Breast epithelium (tissue), 4 donors: ENCODE data around the gene TBC1D2B. TPM values are rescaled to one million over a fixed set of nuclear protein-coding genes. Genes with fewer than 3 reads are reported as not detected.

Experiments
- DNase-seq, 2 donors: peaks; one replicate each; pipeline ENCODE4 v3.0.0-alpha.2; 2019; ENCODE audit warnings: low spot score in 2 of 2
- H3K27ac ChIP-seq, 2 donors: fragments of 200-600 bp; sonication (generic) in 1 of 2; one replicate each; pipeline ENCODE4 v1.5.1; 2016 to 2019; ENCODE audit warnings: mild to moderate bottlenecking in 1 of 2
- H3K27me3 ChIP-seq, 2 donors: fragments of 200-600 bp; sonication (generic) in 1 of 2; one replicate each; pipeline versions ENCODE4 v1.5.1 to v1.6.0; 2017 to 2019; ENCODE audit warnings: control low read depth in 1 of 2, mild to moderate bottlenecking in 1 of 2
- H3K36me3 ChIP-seq: fragments of 200-600 bp; one replicate; pipeline ENCODE4 v1.5.1; 2019
- H3K4me1 ChIP-seq, 2 donors: fragments of 200-600 bp; sonication (generic); one replicate each; pipeline ENCODE4 v1.5.1; 2016 to 2019; ENCODE audit warnings: control low read depth in 1 of 2
- H3K4me3 ChIP-seq, 3 donors: fragments of 200-600 bp; sonication (generic); 1 replicate in 2 of 3; 2 replicates in 1 of 3; pipeline ENCODE4 v1.5.1; 2016 to 2019; ENCODE audit warnings: mild to moderate bottlenecking in 3 of 3, moderate library complexity in 2 of 3
- H3K9me3 ChIP-seq, 2 donors: fragments of 200-600 bp; sonication (generic) in 1 of 2; one replicate each; pipeline ENCODE4 v1.5.1; 2016 to 2019; ENCODE audit warnings: control low read depth in 1 of 2
- CTCF ChIP-seq, 3 donors: fragments of 450-650 bp; IDR thresholded peaks; one replicate each; pipeline ENCODE4 v1.5.1; 2016 to 2017; ENCODE audit warnings: antibody characterized with exemption in 3 of 3, mild to moderate bottlenecking in 3 of 3, moderate library complexity in 3 of 3
- POLR2A ChIP-seq: fragments of 450-650 bp; IDR thresholded peaks from one replicate; pipeline ENCODE4 v1.6.1; 2016; ENCODE audit warnings: antibody characterized with exemption, mild to moderate bottlenecking, moderate library complexity
- POLR2AphosphoS5 ChIP-seq, 3 donors: sonication (generic); formaldehyde crosslinking; IDR thresholded peaks; one replicate each; pipeline ENCODE4 v1.6.1; 2017; ENCODE audit warnings: antibody characterized with exemption in 3 of 3
- intact Hi-C: fragments of 100-400 bp; cut with DNase I; formaldehyde crosslinking; loops from one replicate; pipeline ENCODE4 v1.15.1; 2023; ENCODE audit warnings: low total_unique reads
- total RNA-seq, 3 donors: library from RNA; depleted of rRNA; stranded (reverse); fragments of >200 nt; gene quantifications; one replicate each; pipeline ENCODE4 v1.1.0, GENCODE V29; 2016

The TBC1D2B gene
- total RNA-seq, 3 donors from 2014 or later = 44.9 to 71.0 (median 69.2) TPM

GRCh38 chr15:78071383-78071782, 6.1 kb downstream of the TBC1D2B start:
- Histone ChIP-seq H3K4me1 (peaks cover 0 to 22% of the 10 kb centered on the region in 2 donors), H3K27ac (peak overlapping the region; percentile 91 to 95)
- intact Hi-C loops = no loop called here

DNA sequence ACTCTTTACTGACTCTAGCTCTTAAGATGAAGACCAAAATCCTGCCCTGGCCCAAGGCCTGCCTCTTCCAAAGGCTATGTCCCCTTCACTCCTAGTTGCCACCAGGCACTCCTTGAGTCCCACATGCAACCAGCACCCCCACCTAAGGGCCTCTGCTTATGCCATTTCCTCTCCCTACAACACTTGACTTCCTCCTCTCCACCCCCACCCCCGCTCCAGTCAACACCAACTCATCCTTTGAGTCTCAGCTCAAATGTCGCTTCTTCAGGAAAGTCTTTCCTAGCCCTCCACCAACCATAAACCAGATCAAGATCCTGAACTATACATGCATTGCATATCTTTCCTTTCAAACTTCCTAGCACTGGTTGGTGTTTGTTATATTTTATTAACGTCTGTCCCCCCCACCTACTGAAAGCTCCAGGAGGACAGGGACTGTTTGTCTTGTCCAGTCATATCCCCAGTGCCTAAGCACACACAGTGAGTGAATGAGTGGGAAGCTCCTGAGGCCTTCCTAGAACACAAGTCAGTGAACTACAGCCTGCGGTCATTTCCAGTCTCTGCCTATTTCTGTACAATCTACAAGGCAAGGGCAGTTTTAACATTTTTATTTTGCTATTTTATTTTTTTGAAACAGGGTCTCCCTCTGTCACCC, 7.3 kb downstream of the TBC1D2B start:
- intact Hi-C loops = no loop called here
- Histone ChIP-seq H3K36me3 (no peaks in the 10 kb centered on the region), H3K4me3 (peak overlapping the region in 1 of 3 donors; percentile 2), H3K4me1 (peaks cover 5 to 33% of the 10 kb centered on the region in 2 donors), H3K27ac (peak overlapping the region; percentile 91 to 95), H3K27me3 (no peaks in the 10 kb centered on the region), H3K9me3 (no peaks in the 10 kb centered on the region)
- no peak for TF ChIP-seq CTCF (IDR thresholded peaks at IDR 0.05)
- no peak for DNase-seq

More at GRCh38 chr15:78071383-78071782, 6.1 kb downstream of the TBC1D2B start:
- no peak for TF ChIP-seq CTCF (IDR thresholded peaks at IDR 0.05)
- TF ChIP-seq POLR2A = no peak
- TF ChIP-seq POLR2AphosphoS5 (IDR thresholded peaks at IDR 0.05) = no peak
- no peak for DNase-seq
- H3K36me3 ChIP-seq = no peaks in the 10 kb centered on the region
- H3K9me3 ChIP-seq = no peaks in the 10 kb centered on the region
- H3K4me3 ChIP-seq = peak overlapping the region in 1 of 3 donors; percentile 43
- no peaks in the 10 kb centered on the region for H3K27me3 ChIP-seq

DNA sequence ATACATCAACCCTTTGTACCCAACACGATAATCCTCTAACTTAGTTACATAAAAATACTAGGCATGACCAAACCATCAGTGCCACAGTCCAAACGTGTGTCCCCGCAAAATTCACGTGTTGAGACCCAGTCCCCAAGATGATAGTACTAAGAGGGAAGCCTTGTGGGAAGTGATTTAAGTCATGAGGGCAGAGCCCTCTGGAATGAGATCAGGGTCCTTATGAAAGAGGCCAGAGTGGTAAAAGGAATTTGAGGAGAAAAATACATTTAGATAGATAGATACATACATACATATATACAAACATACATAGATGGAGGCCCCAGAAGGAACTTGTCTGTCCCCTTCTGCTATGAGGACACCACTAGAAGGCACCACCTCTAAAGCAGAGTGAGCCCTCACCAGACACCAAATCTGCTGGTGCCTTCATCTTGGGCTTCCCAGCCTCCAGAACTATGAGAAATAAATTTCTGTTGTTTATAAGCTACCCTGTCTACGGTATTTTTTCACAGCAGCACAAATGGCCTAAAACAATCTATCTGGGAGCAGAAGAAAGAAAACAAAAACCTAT, 8.0 kb downstream of the TBC1D2B start:
- Histone ChIP-seq H3K27me3 (no peaks in the 10 kb centered on the region), H3K36me3 (no peaks in the 10 kb centered on the region), H3K4me3 (peak overlapping the region in 1 of 3 donors; percentile 2), H3K4me1 (peaks cover 5 to 39% of the 10 kb centered on the region in 2 donors), H3K9me3 (no peaks in the 10 kb centered on the region), H3K27ac (peak overlapping the region; percentile 91 to 95)
- intact Hi-C loops = loop anchor here (1.0 kb wide), 1 partner anchor 20 kb away; no protein-coding TSS in a partner anchor
- no peak for TF ChIP-seq POLR2A
- TF ChIP-seq CTCF (IDR thresholded peaks at IDR 0.05) = no peak
- TF ChIP-seq POLR2AphosphoS5 (IDR thresholded peaks at IDR 0.05) = no peak
- no peak for DNase-seq

GRCh38 chr15:78069052-78069414, 8.5 kb downstream of the TBC1D2B start:
- TF ChIP-seq CTCF (IDR thresholded peaks at IDR 0.05) = no peak
- TF ChIP-seq POLR2AphosphoS5 (IDR thresholded peaks at IDR 0.05) = no peak
- no peak for TF ChIP-seq POLR2A
- H3K27ac ChIP-seq = peak overlapping the region; percentile 91 to 95
- H3K9me3 ChIP-seq = no peaks in the 10 kb centered on the region
- intact Hi-C loops = loop anchor here (1.0 kb wide), 1 partner anchor 20 kb away; no protein-coding TSS in a partner anchor
- DNase-seq = no peak
- peaks cover 5 to 39% of the 10 kb centered on the region in 2 donors for H3K4me1 ChIP-seq
- H3K36me3 ChIP-seq = no peaks in the 10 kb centered on the region
- no peaks in the 10 kb centered on the region for H3K27me3 ChIP-seq
- peak overlapping the region in 1 of 3 donors; percentile 2 for H3K4me3 ChIP-seq
